ENCODE measurements around the gene LEMD2.

LEMD2 gene

DNA sequence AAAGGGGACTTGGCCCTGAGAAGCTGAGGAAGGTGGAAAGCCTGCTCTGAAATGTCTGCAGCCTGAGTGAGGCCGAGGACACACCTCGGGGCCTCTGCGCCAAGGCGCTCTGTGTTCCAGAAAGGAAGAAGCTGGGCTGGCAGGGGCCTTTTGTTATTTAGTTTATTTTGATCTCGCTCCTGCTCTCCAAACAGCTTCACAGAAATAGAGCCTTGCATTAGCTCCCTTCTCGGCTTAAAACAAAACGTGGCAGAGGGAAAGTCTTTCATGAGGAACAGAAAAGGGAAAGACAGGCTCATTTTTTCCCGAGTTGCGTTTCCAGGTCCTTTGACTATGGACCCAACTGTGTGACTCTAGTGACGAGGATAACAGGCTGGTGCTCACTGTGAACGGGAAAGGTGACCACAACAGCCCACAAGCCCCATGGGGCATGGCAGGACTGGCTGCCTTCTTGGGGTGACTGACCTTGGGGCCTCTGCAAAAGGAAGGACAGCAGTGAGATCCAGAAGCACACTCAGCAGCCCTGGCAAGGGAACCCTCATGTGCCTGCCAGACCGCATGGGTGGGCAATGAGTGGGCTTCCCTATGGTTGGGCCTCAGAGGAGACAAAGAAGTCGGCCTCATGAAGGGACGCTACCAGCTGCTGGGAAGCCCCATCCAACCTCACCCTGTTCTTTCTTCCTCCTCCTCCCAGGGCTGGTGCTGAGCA, 18.7 kb downstream of the LEMD2 start:
- peak overlapping the region; percentile 81 for H3K27ac ChIP-seq (ENCODE audit: poor library complexity, severe bottlenecking)
- H3K9me3 ChIP-seq (ENCODE audit: severe bottlenecking): no peaks in the 10 kb centered on the region
- peaks cover 24% of the 10 kb centered on the region for H3K4me1 ChIP-seq (ENCODE audit: insufficient read depth, poor library complexity, severe bottlenecking)
- H3K27me3 ChIP-seq (ENCODE audit: insufficient read depth, poor library complexity, severe bottlenecking): no peaks in the 10 kb centered on the region
- H3K36me3 ChIP-seq (ENCODE audit: low read depth): peaks cover 25% of the 10 kb centered on the region
- TF ChIP-seq, protein P1, sequence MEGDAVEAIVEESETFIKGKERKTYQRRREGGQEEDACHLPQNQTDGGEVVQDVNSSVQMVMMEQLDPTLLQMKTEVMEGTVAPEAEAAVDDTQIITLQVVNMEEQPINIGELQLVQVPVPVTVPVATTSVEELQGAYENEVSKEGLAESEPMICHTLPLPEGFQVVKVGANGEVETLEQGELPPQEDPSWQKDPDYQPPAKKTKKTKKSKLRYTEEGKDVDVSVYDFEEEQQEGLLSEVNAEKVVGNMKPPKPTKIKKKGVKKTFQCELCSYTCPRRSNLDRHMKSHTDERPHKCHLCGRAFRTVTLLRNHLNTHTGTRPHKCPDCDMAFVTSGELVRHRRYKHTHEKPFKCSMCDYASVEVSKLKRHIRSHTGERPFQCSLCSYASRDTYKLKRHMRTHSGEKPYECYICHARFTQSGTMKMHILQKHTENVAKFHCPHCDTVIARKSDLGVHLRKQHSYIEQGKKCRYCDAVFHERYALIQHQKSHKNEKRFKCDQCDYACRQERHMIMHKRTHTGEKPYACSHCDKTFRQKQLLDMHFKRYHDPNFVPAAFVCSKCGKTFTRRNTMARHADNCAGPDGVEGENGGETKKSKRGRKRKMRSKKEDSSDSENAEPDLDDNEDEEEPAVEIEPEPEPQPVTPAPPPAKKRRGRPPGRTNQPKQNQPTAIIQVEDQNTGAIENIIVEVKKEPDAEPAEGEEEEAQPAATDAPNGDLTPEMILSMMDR (IDR thresholded peaks at IDR 0.05; ENCODE audit: poor library complexity, severe bottlenecking): no peak
- DNase-seq (ENCODE audit: low spot score) (no peak), ATAC-seq (ENCODE audit: low read depth) (no peak)
- no peak overlapping the region for H3K4me3 ChIP-seq (ENCODE audit: severe bottlenecking)

DNA sequence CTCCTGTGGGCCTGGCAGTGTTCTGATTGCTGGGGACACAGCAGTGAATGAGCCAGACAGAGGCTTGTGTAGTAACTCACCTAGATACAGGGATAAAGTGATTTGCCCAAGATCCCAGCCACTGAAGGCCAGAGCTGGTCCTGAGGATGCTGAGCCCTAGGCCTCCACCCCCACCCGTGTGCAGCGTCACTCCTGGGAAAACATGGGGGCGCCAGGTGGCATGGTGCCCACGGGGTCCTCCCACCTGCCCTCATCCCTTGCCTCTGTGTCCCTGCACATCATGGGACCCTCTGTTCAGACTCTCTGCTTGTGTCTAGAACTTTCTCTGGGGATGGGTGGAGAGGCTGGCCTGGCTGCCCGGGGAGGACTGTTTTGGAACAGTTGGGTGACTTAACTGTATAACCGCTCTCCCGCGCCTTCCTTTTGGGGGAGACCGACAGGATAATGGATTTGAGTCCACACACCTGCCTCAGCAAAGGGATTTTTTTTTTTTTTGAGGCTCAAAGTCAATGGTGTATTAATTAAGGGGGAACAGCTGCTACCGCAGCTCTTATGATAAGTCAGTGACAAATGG, 19.6 kb downstream of the LEMD2 start:
- H3K27ac ChIP-seq (ENCODE audit: poor library complexity, severe bottlenecking): no peak overlapping the region

DNA sequence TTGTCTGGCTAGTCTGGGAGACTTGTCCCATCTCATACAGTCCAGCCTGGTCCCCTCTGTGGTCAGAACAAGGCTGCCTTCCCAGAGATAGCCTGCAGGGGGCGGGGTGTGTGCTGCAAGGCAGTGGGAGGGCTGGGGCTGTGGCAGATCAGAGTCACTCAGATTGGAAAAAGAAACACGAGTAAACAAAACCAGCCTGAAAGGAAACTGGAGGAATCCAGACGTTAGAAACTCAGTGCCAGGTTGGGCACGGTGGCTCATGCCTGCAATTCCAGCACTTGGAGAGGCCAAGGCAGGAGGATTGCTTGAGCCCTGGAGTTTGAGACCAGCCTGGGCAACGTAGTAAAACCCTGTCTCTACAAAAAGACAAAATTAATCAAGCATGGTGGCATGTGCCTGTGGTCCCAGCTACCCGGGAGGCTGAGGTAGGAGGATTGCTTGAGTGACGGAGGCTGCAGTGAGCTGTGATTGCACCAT, 20.2 kb downstream of the LEMD2 start:
- Histone ChIP-seq H3K4me3 (ENCODE audit: severe bottlenecking) (no peak overlapping the region), H3K9me3 (ENCODE audit: severe bottlenecking) (no peaks in the 10 kb centered on the region), H3K27me3 (ENCODE audit: insufficient read depth, poor library complexity, severe bottlenecking) (no peaks in the 10 kb centered on the region), H3K27ac (ENCODE audit: poor library complexity, severe bottlenecking) (no peak overlapping the region), H3K4me1 (ENCODE audit: insufficient read depth, poor library complexity, severe bottlenecking) (peaks cover 24% of the 10 kb centered on the region), H3K36me3 (ENCODE audit: low read depth) (peaks cover 16% of the 10 kb centered on the region; the same call in 1 of the 2 replicates)
- ATAC-seq (ENCODE audit: low read depth) (no peak), DNase-seq (ENCODE audit: low spot score) (no peak)
- TF ChIP-seq, protein P1 (IDR thresholded peaks at IDR 0.05; ENCODE audit: poor library complexity, severe bottlenecking): peak; percentile 76

More for the DNA sequence above, 19.6 kb downstream of the LEMD2 start:
- ATAC-seq (ENCODE audit: low read depth): no peak
- Histone ChIP-seq H3K27me3 (ENCODE audit: insufficient read depth, poor library complexity, severe bottlenecking) (no peaks in the 10 kb centered on the region), H3K4me3 (ENCODE audit: severe bottlenecking) (no peak overlapping the region), H3K36me3 (ENCODE audit: low read depth) (peaks cover 16% of the 10 kb centered on the region; the same call in 1 of the 2 replicates), H3K9me3 (ENCODE audit: severe bottlenecking) (no peaks in the 10 kb centered on the region), H3K4me1 (ENCODE audit: insufficient read depth, poor library complexity, severe bottlenecking) (peaks cover 24% of the 10 kb centered on the region)
- TF ChIP-seq, protein P1 (IDR thresholded peaks at IDR 0.05; ENCODE audit: poor library complexity, severe bottlenecking): no peak
- DNase-seq (ENCODE audit: low spot score): no peak

DNA sequence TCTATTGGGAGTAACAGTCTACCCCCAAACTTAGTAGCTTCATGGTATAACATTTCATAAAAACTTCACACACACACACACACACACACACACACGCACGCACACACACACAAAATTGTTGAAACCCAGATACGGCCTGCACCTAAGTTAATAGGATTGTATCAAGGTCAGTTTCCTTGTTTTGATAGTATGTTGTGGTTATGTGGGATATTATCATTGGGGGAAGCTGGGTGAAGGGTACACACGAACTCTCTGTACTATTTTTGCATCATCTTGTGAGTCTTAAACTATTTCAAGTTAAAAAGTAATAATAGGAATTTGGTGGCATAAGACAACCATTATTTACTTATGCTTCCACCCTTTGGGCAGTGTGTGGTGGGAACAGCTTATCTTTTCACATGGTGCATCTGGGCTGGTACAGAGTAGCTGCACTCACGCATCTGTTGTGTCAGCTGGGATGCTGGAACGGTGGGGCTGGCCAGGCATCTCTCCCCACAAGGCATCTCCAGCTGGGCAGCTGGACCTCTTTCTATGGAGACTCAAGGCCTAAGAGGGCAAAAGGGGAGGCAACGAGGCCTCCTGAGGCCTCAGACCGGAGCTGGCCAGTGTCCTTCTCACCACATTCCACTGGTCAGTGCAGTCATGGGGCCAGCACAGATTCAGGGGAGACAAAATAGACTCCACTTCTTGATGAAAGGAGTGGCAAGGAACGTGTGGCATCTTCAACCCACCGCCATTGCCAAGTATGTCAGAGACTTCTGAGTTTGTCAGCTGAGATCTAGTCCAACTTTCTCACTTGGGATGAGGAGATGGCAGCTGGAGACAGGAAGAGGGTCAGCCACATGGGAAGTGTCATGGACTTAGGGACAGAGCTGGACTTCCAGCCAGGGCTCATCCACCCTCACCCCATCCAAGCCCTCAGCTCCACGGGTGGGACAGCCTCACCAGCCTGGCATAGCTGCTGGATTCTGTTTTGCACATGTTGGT, 21.7 kb downstream of the LEMD2 start:
- peaks cover 14% of the 10 kb centered on the region for H3K4me1 ChIP-seq (ENCODE audit: insufficient read depth, poor library complexity, severe bottlenecking)
- peaks cover 3% of the 10 kb centered on the region; the same call in 1 of the 2 replicates for H3K36me3 ChIP-seq (ENCODE audit: low read depth)
- DNase-seq (ENCODE audit: low spot score) (no peak), ATAC-seq (ENCODE audit: low read depth) (no peak)
- H3K27ac ChIP-seq (ENCODE audit: poor library complexity, severe bottlenecking): no peak overlapping the region
- no peak overlapping the region for H3K4me3 ChIP-seq (ENCODE audit: severe bottlenecking)
- H3K9me3 ChIP-seq (ENCODE audit: severe bottlenecking): no peaks in the 10 kb centered on the region
- TF ChIP-seq, protein P1 (IDR thresholded peaks at IDR 0.05; ENCODE audit: poor library complexity, severe bottlenecking): no peak
- no peaks in the 10 kb centered on the region for H3K27me3 ChIP-seq (ENCODE audit: insufficient read depth, poor library complexity, severe bottlenecking)
